Neutrophil (primary cell): ENCODE results near the gene YPEL2.

Source experiments
- H3K27ac ChIP-seq: fragments of 200-600 bp; sonication (generic); 2 replicates; pipeline ENCODE4 v1.5.1; 2016; ENCODE audit warnings: mild to moderate bottlenecking, moderate library complexity
- H3K27me3 ChIP-seq: fragments of 200-600 bp; sonication (generic); 2 replicates; pipeline ENCODE4 v1.6.0; 2016; ENCODE audit warnings: mild to moderate bottlenecking
- H3K36me3 ChIP-seq: fragments of 200-600 bp; sonication (generic); 2 replicates; pipeline ENCODE4 v1.5.1; 2017
- H3K4me1 ChIP-seq, 2 experiments: fragments of 200-600 bp in 1 of 2; sonication (generic) in 1 of 2; 1 replicate in 1 of 2; 2 replicates in 1 of 2; pipeline versions ENCODE4 v1.5.1 to v1.6.1; 2013 to 2016; ENCODE audit warnings: low read depth in 1 of 2, low read length in 1 of 2, mild to moderate bottlenecking in 1 of 2, moderate library complexity in 1 of 2; ENCODE audit not compliant: control insufficient read depth in 1 of 2, insufficient read depth in 1 of 2
- H3K4me3 ChIP-seq, 2 experiments: fragments of 200-600 bp in 1 of 2; sonication (generic) in 1 of 2; 1 replicate in 1 of 2; 2 replicates in 1 of 2; pipeline ENCODE4 v1.5.1; 2013 to 2016; ENCODE audit warnings: low read depth in 1 of 2, low read length in 1 of 2, mild to moderate bottlenecking in 1 of 2, moderate library complexity in 1 of 2
- H3K9me3 ChIP-seq: fragments of 200-600 bp; sonication (generic); 2 replicates; pipeline ENCODE4 v1.5.1; 2016
- CTCF ChIP-seq: fragments of 200-600 bp; sonication (generic); IDR thresholded peaks from 2 replicates; pipeline ENCODE4 v1.5.1; 2016; ENCODE audit warnings: antibody characterized with exemption

Gene YPEL2

GRCh38 chr17:59367657-59368045, 36.2 kb downstream of the YPEL2 start:
- Histone ChIP-seq H3K4me3 (no peak overlapping the region), H3K4me1 (peaks cover 32 to 33% of the 10 kb centered on the region in 2 experiments), H3K9me3 (no peaks in the 10 kb centered on the region), H3K27ac (no peak overlapping the region), H3K27me3 (no peaks in the 10 kb centered on the region), H3K36me3 (no peaks in the 10 kb centered on the region)
- TF ChIP-seq CTCF, result no peak

GRCh38 chr17:59368218-59368857, 36.9 kb downstream of the YPEL2 start:
- Histone ChIP-seq H3K4me1 (peaks cover 39 to 40% of the 10 kb centered on the region in 2 experiments), H3K9me3 (no peaks in the 10 kb centered on the region), H3K27me3 (no peaks in the 10 kb centered on the region), H3K27ac (no peak overlapping the region), H3K36me3 (no peaks in the 10 kb centered on the region), H3K4me3 (no peak overlapping the region)
- TF ChIP-seq CTCF, result no peak

GRCh38 chr17:59369031-59369975, 37.8 kb downstream of the YPEL2 start:
- H3K36me3 ChIP-seq, result no peaks in the 10 kb centered on the region
- H3K4me3 ChIP-seq, result no peak overlapping the region
- no peak overlapping the region for H3K27ac ChIP-seq
- H3K4me1 ChIP-seq, result peaks cover 49 to 50% of the 10 kb centered on the region in 2 experiments
- TF ChIP-seq CTCF, result no peak
- H3K27me3 ChIP-seq, result no peaks in the 10 kb centered on the region
- no peaks in the 10 kb centered on the region for H3K9me3 ChIP-seq

GRCh38 chr17:59370593-59371299, 39.3 kb downstream of the YPEL2 start:
- Histone ChIP-seq H3K36me3 (no peaks in the 10 kb centered on the region), H3K9me3 (no peaks in the 10 kb centered on the region), H3K4me3 (no peak overlapping the region), H3K27ac (peak overlapping the region; percentile 73), H3K4me1 (peaks cover 41% of the 10 kb centered on the region in 2 experiments), H3K27me3 (no peaks in the 10 kb centered on the region)
- no peak for TF ChIP-seq CTCF

- no peaks in the 10 kb centered on the region for H3K36me3 ChIP-seq
- H3K9me3 ChIP-seq, result no peaks in the 10 kb centered on the region
- no peak for TF ChIP-seq CTCF
- peaks cover 34% of the 10 kb centered on the region in 2 experiments for H3K4me1 ChIP-seq
- H3K4me3 ChIP-seq, result no peak overlapping the region
- H3K27me3 ChIP-seq, result no peaks in the 10 kb centered on the region
- peak overlapping the region; percentile 73 for H3K27ac ChIP-seq
Observed at GRCh38 chr17:59371416-59372100, 40.1 kb downstream of the YPEL2 start.
